GM21447 (cell line): ENCODE data around the gene EPHB1.
"Not testable (repeated sequence)": the region's sequence is repeated elsewhere in the genome, so short reads cannot be mapped to it uniquely, and the experiment has no call there.

Experiments used
- ATAC-seq: cut with Tn5 transposase; IDR thresholded peaks from one replicate; pipeline ENCODE4 v1.9.1; 2021; ENCODE audit not compliant: unreplicated experiment

EPHB1 gene

DNA sequence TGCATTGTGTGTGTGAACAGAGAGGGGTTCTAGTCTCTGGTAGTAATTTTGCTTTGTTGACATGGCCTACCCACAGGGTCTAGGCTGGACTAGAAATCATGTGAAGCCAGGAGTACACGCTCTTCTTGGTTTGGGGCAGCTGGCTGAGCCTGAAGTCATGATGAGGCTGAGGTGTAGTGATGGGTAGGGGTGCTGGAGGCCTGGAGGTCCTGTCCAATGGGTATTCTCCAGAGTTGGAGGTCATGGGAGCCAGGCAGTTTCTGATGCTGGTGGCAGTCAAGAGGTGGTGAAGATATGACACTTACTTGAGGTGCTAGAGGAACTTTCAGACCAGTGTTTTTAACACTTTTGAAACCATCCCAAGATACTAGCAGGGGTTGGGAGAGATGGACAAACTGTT, 18.5 kb upstream of the EPHB1 start:
- ATAC-seq = no peak

DNA sequence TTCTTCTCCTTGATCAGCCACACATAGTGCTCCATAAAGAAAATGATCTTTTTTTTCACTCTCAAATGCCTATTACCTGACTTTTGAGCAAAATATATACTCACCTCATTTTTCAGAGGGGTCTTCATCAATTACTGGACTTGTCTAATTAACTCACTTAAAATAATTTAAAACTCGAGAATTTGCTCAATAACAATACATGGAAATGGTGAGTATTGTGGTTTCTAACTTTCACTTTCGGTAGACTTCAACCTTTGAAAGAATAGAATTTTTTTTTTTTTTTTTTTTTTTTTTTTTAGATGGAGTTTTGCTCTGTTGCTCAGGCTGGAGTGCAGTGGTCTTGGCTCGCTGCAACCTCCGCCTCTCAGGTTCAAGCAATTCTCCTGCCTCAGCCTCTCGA, 17.7 kb upstream of the EPHB1 start:
- ATAC-seq = no peak

- not testable (repeated sequence) for ATAC-seq
These were observed 6.8 kb upstream of the EPHB1 start for GRCh38 chr3:134788283-134788682.

DNA sequence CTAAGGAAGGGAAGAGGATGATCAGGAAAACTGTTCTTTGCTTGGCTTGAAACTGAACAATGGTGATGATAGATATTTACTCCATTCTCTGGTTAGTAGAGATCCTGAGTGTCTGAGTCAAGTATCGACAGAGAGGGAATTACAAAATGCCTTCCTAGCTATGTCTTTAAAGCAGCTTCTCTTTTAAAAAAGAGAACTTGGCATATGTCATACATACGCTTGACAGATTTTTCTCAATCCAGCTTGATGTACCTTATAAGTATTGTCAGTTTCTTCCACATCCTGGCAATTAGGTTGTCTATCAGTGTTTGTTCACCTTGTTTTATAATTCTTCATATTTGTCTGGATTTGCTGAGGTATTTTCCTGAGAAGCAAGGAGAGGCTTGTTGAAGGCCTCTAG, 5.0 kb upstream of the EPHB1 start:
- ATAC-seq = no peak

GRCh38 chr3:134791992-134792391, 3.1 kb upstream of the EPHB1 start:
- ATAC-seq = no peak

GRCh38 chr3:134792700-134793099, 2.4 kb upstream of the EPHB1 start:
- ATAC-seq = no peak

GRCh38 chr3:134793562-134793961, 1.5 kb upstream of the EPHB1 start:
- ATAC-seq = no peak

GRCh38 chr3:134794323-134794722, 737 bp upstream of the EPHB1 start:
- ATAC-seq = no peak

- ATAC-seq = peak; percentile 13
These were observed 753 bp downstream of the EPHB1 start for GRCh38 chr3:134795746-134796280.

- no peak for ATAC-seq
These were observed 1.4 kb downstream of the EPHB1 start for GRCh38 chr3:134796281-134797056.

DNA sequence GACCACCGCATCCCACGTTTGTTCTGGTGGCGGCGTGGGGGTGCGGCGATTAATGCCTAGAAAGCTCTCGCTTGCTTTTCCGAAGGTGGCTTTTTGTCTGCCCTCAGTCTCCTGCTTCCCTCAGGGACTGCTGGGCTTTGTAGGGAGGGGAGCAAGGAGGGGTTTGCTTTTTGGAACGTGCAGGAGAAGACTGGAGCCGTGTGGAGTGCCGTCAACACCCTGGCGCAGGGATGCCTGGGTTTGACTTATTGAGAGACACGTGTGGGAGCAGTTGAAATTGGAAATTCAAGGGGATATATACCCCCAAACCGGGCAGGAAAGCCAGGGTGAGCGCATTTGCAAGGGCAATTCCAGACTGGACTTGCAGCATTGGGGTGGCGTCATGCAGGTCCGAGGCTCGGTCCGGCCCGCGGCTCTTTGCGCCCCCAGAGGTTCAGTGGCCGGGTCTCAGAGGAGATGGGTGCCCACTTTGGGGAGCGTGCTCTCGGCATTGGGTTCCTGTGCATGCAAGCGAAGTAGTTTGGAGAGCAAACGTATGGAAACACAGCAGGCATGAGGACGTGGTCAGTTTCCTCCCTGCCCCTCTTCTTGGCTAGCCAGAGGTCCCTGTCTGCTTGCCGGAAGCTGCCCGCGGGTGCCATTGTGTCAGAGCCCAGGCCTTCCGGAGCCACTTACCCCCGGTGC, 2.1 kb downstream of the EPHB1 start:
- no peak for ATAC-seq

DNA sequence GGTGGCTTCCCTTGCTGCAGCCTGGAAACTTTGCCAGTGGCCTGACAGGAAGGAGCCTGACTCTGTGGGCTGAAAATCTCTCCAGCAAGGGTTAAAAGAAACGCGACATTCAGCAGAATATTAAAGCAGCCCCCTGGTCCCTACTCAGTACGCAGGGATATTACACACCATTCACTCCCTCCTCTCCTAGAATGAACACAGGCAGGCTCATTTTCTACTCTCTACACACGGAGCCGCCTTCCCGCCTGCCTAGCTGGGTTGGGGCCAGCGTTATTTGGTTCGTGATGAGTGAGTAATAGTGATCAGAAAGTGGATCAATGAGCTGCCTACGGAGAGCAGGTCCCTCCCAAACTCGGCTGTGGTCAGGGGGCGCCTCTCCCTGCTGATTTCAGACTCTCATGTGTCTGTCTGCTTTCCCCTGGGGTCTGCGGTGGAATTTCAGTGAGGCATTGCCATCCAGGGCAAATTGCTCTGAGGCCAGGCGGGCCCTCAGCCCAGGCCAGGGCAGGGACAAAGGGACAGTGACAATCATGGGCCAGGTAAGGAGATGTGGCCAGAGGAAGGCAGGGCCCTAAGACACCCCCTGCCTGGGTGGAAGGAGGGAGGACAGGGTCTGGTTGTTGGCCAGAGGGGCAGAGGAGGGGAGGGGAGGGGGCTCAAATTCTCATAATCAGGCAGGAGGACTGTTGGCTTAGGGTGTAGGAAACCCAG, 2.8 kb downstream of the EPHB1 start:
- ATAC-seq = no peak

DNA sequence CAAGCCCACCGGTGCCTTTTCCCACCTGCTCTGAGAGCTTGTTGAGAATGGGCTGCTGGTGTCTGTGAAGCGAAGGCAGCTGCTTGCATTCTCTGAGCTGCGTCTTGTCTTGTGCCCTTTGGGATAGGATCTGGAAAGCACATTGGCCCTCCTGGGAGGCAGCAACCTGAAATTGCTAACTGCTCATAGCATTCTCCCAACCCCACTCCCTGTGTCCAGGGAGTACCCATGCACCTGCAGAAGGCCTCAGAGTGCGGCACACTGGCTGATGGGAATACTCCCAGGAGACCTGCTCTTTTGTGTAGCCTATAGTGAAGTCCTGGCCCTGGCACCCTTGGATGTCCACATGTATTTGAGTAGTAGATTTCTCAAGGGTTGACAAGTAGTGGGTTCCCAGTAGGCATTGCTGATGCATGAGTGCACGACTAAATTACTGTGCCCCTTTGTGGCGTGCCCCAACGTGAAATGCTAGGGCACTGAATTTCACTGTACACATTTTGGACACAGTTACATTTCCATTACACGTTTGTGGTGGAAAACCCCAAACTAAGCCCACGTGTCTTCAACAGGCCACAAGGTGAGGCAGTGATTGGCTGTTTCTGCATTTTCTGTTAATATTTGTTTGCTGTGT, 3.7 kb downstream of the EPHB1 start:
- ATAC-seq = no peak

DNA sequence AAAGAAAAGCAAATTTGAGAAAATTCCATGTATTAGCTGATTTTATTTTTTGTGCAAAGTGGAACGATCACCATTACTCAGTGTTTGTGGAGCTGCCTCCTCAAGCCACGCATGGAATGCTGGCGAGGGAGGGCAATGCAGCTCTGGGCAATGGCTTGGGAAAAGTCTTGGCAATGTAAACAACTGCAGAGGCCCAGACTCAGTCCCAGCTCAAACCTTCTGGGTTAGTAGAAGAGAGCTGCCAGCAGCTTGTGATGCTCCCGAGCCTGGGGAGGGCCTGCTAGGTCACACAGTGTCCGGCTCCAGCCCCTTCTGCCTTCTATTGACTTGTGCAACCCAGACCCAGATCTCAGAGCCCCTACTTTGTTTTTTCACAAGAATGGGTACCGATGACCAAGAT, 4.3 kb downstream of the EPHB1 start:
- ATAC-seq = no peak

GRCh38 chr3:134801204-134801958, 6.3 kb downstream of the EPHB1 start:
- ATAC-seq = no peak

DNA sequence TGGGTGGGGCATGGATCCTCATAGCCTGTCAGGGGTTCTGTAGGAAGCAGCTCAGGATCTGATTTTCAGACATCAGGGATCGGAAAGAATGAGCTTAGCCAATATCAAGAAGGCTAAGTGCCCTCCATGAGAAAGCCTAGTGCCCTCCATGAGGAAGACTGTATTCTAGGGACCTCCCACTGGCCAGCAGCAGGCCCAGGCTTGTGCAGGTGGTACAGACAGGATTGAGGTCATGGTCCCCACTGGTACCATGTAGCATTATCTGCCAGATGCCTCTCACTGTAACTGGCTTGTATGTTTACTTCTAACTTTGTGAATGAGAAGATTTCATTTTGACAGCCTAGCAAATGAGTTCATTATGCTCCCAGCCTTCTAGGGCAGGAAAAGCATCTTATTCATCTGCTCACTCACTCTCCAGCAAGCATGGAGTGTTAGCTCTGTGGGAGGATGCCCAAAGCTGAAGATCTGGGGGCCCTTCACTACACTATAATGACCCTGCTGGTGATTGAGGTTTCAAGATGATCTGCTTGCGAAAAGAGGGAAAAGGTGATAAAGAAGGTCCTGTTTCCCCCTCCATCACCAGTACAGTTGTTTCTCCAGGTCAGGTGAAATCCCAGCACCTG, 7.5 kb downstream of the EPHB1 start:
- ATAC-seq = peak; percentile 4

GRCh38 chr3:134803051-134803505, 8.0 kb downstream of the EPHB1 start:
- peak; percentile 70 for ATAC-seq

- no peak for ATAC-seq
These were observed 8.6 kb downstream of the EPHB1 start for GRCh38 chr3:134803652-134804051.

- ATAC-seq = no peak
These were observed 9.7 kb downstream of the EPHB1 start for GRCh38 chr3:134804508-134805480.
